Measurements from ENCODE around the gene SLC3A2.

Gene SLC3A2

GRCh38 chr11:62889484-62890437 is 9.1 kb downstream of the SLC3A2 start:
- Histone ChIP-seq H3K4me1 (peaks cover 6 to 63% (median 16%) of the 10 kb centered on the region in 10 experiments; a peak in 16 of 20 replicates), H3K4me3 (no peak overlapping the region), H3K36me3 (peaks cover 50 to 57% (median 53%) of the 10 kb centered on the region in 11 experiments), H3K27ac (0 out of 22 replicates have a peak overlapping the region, but pooled peaks of 1 of the 11 experiments have one; percentile 7), H3K4me2 (no peak overlapping the region), H4K20me1 (peaks cover 50 to 76% (median 59%) of the 10 kb centered on the region in 11 experiments), H3K27me3 (no peaks in the 10 kb centered on the region), H3K9me3 (replicated peaks in 1 of 11) (no peaks in the 10 kb centered on the region), H3K9ac (0 out of 22 replicates have a peak overlapping the region, but pooled peaks of 1 of the 11 experiments have one; percentile 2)
- no peak for TF ChIP-seq Cebpa-rat (IDR thresholded peaks at IDR 0.05)

- TF ChIP-seq Cebpa-rat (IDR thresholded peaks at IDR 0.05), result no peak
- Histone ChIP-seq H3K9ac (no peak overlapping the region), H4K20me1 (peaks cover 25 to 51% (median 33%) of the 10 kb centered on the region in 11 experiments), H3K4me2 (no peak overlapping the region), H3K4me1 (peaks cover 0 to 37% (median 0%) of the 10 kb centered on the region in 10 experiments; a peak in 6 of 20 replicates), H3K9me3 (replicated peaks in 1 of 11) (no peaks in the 10 kb centered on the region), H3K36me3 (peaks cover 25 to 31% (median 28%) of the 10 kb centered on the region in 11 experiments), H3K27ac (no peak overlapping the region), H3K27me3 (no peaks in the 10 kb centered on the region), H3K4me3 (no peak overlapping the region)
These were observed 11.6 kb downstream of the SLC3A2 start for GRCh38 chr11:62892077-62892922.

GRCh38 chr11:62895501-62895900 is 14.8 kb downstream of the SLC3A2 start:
- Histone ChIP-seq H3K4me1 (peaks cover 0 to 9% (median 0%) of the 10 kb centered on the region in 10 experiments; a peak in 4 of 20 replicates), H4K20me1 (peaks cover 0 to 19% (median 2%) of the 10 kb centered on the region in 11 experiments; a peak in 8 of 22 replicates), H3K9me3 (replicated peaks in 1 of 11) (no peaks in the 10 kb centered on the region), H3K4me2 (no peak overlapping the region), H3K27ac (no peak overlapping the region), H3K27me3 (no peaks in the 10 kb centered on the region), H3K9ac (no peak overlapping the region), H3K36me3 (no peaks in the 10 kb centered on the region), H3K4me3 (no peak overlapping the region)
- TF ChIP-seq Cebpa-rat (IDR thresholded peaks at IDR 0.05), result no peak

- Histone ChIP-seq H3K9me3 (replicated peaks in 1 of 11) (no peaks in the 10 kb centered on the region), H3K4me1 (peaks cover 0 to 8% (median 0%) of the 10 kb centered on the region in 10 experiments; a peak in 4 of 20 replicates), H3K4me3 (no peak overlapping the region), H3K27ac (no peak overlapping the region), H3K27me3 (no peaks in the 10 kb centered on the region), H4K20me1 (peaks cover 0 to 13% (median 0%) of the 10 kb centered on the region in 11 experiments; a peak in 5 of 22 replicates), H3K36me3 (no peaks in the 10 kb centered on the region), H3K4me2 (0 out of 22 replicates have a peak overlapping the region, but pooled peaks of 1 of the 11 experiments have one; percentile 1), H3K9ac (no peak overlapping the region)
- no peak for TF ChIP-seq Cebpa-rat (IDR thresholded peaks at IDR 0.05)
These were observed 15.4 kb downstream of the SLC3A2 start for GRCh38 chr11:62896049-62896448.

GRCh38 chr11:62897311-62897710 is 16.6 kb downstream of the SLC3A2 start:
- Histone ChIP-seq H3K9ac (no peak overlapping the region), H3K9me3 (replicated peaks in 1 of 11) (no peaks in the 10 kb centered on the region), H3K36me3 (no peaks in the 10 kb centered on the region), H3K4me3 (no peak overlapping the region), H3K4me1 (peaks cover 0 to 7% (median 0%) of the 10 kb centered on the region in 10 experiments; a peak in 6 of 20 replicates), H3K4me2 (no peak overlapping the region), H3K27ac (no peak overlapping the region), H3K27me3 (no peaks in the 10 kb centered on the region), H4K20me1 (0 out of 22 replicates have a peak, but pooled peaks cover 0 to 5% (median 0%) of the 10 kb centered on the region in 11 experiments)
- TF ChIP-seq Cebpa-rat (IDR thresholded peaks at IDR 0.05), result no peak

GRCh38 chr11:62898027-62898426 is 17.3 kb downstream of the SLC3A2 start:
- no peaks in the 10 kb centered on the region for H4K20me1 ChIP-seq
- no peaks in the 10 kb centered on the region for H3K9me3 ChIP-seq (replicated peaks in 1 of 11)
- no peak for TF ChIP-seq Cebpa-rat (IDR thresholded peaks at IDR 0.05)
- H3K9ac ChIP-seq, result no peak overlapping the region
- no peak overlapping the region for H3K4me3 ChIP-seq
- no peaks in the 10 kb centered on the region for H3K27me3 ChIP-seq
- H3K4me2 ChIP-seq, result no peak overlapping the region
- no peak overlapping the region for H3K27ac ChIP-seq
- peaks cover 0 to 14% (median 0%) of the 10 kb centered on the region in 10 experiments; a peak in 6 of 20 replicates for H3K4me1 ChIP-seq
- no peaks in the 10 kb centered on the region for H3K36me3 ChIP-seq

GRCh38 chr11:62902932-62903331 is 22.2 kb downstream of the SLC3A2 start:
- no peaks in the 10 kb centered on the region for H3K9me3 ChIP-seq (replicated peaks in 1 of 11)
- H3K27ac ChIP-seq, result no peak overlapping the region
- H4K20me1 ChIP-seq, result no peaks in the 10 kb centered on the region; a peak in 1 of 22 replicates
- no peaks in the 10 kb centered on the region for H3K27me3 ChIP-seq
- H3K9ac ChIP-seq, result peak overlapping the region in 2 of 11 experiments; percentile 3 to 41; a peak in 1 of 22 replicates
- H3K4me2 ChIP-seq, result peak overlapping the region in 3 of 11 experiments; percentile 8 to 64 (median 33); a peak in 4 of 22 replicates
- H3K4me1 ChIP-seq, result peaks cover 0 to 25% (median 2%) of the 10 kb centered on the region in 10 experiments; a peak in 9 of 20 replicates
- TF ChIP-seq Cebpa-rat (IDR thresholded peaks at IDR 0.05), result no peak
- H3K4me3 ChIP-seq, result no peak overlapping the region
- no peaks in the 10 kb centered on the region for H3K36me3 ChIP-seq

- Histone ChIP-seq H3K4me2 (peak overlapping the region in 2 of 11 experiments; percentile 7 to 11; a peak in 1 of 22 replicates), H3K27me3 (no peaks in the 10 kb centered on the region), H3K9me3 (replicated peaks in 1 of 11) (no peaks in the 10 kb centered on the region), H3K36me3 (no peaks in the 10 kb centered on the region), H4K20me1 (no peaks in the 10 kb centered on the region; a peak in 1 of 22 replicates), H3K27ac (no peak overlapping the region), H3K4me3 (no peak overlapping the region), H3K9ac (peak overlapping the region in 1 of 11 experiments; percentile 37; a peak in 1 of 22 replicates), H3K4me1 (peaks cover 0 to 25% (median 5%) of the 10 kb centered on the region in 10 experiments; a peak in 9 of 20 replicates)
- TF ChIP-seq Cebpa-rat (IDR thresholded peaks at IDR 0.05), result no peak
These were observed 24.6 kb downstream of the SLC3A2 start for GRCh38 chr11:62905296-62905695.
